Measurements from ENCODE around the gene HNRNPUL2. TPM values are rescaled to one million over a fixed set of nuclear protein-coding genes. Genes with fewer than 3 reads are reported as not detected.

The HNRNPUL2 gene
- total and polyA plus RNA-seq, 2 of the 8 experiments (the other 6 are each of a cell fraction or from before 2014, with no cell fraction given), result 14.9 to 46.4 TPM

- TF ChIP-seq USF2 (IDR thresholded peaks at IDR 0.05; ENCODE audit: low read length) (no peak), RFX5 (IDR thresholded peaks at IDR 0.05; ENCODE audit: borderline replicate concordance, low read depth, low read length) (peak; percentile 5; the same call in 1 of the 2 replicates), BACH1 (IDR thresholded peaks at IDR 0.05; ENCODE audit: low read length) (no peak), SP4 (IDR thresholded peaks at IDR 0.05; ENCODE audit: low read length) (0 out of 2 replicates have a peak, but pooled peaks have one; percentile 21), NRF1 (IDR thresholded peaks at IDR 0.05; ENCODE audit: low read depth, low read length) (no peak), SIN3A (conservative IDR thresholded peaks at IDR 0.05 in 1 of 2, IDR thresholded peaks at IDR 0.05 in 1 of 2; ENCODE audit: low read depth in 1 of 2, low read length in 2 of 2) (no peak), PHF8 (conservative IDR thresholded peaks at IDR 0.05; ENCODE audit: low read depth, low read length) (no peak), SAP30 (IDR thresholded peaks at IDR 0.05; ENCODE audit: insufficient read depth, insufficient replicate concordance, low read length) (peak; percentile 69), CREB1 (IDR thresholded peaks at IDR 0.05) (0 out of 2 replicates have a peak, but pooled peaks have one; percentile 7), RBBP5 (IDR thresholded peaks at IDR 0.05; ENCODE audit: borderline replicate concordance, low read depth, low read length) (no peak), GTF2F1 (IDR thresholded peaks at IDR 0.05; ENCODE audit: borderline replicate concordance, low read depth, low read length) (no peak), CHD1 (IDR thresholded peaks at IDR 0.05; ENCODE audit: low read depth, low read length) (no peak)
These were observed 43.5 kb upstream of the HNRNPUL2 start (continued) for GRCh38 chr11:62770778-62771143.
